ENCODE measurements around the gene SOX1. TPM values are rescaled to one million over a fixed set of nuclear protein-coding genes. Genes with fewer than 3 reads are reported as not detected.

SOX1 gene
- total RNA-seq, 1 experiment from 2014 or later = not detected

DNA sequence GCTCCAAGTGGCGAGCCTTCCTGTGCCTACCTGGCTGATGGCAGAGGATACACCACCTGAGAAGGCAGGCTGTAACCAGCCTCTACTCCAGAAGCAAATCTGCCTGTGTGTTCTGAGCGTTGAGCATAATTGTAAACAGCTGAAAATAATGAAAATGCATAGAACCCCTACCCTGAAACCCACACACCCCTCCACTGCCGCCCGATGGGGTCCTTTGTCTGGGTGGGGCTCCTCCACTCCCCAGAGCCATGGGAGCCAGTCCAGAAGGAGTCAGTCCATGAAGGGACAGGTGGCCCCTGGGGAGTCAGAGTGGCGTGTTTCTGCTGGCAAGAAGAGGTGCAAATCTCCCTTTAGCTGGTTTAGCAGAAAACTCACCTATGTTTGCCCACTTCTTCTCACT is 8.0 kb upstream of the SOX1 start:
- no peak for DNase-seq (ENCODE audit: low read depth)

DNA sequence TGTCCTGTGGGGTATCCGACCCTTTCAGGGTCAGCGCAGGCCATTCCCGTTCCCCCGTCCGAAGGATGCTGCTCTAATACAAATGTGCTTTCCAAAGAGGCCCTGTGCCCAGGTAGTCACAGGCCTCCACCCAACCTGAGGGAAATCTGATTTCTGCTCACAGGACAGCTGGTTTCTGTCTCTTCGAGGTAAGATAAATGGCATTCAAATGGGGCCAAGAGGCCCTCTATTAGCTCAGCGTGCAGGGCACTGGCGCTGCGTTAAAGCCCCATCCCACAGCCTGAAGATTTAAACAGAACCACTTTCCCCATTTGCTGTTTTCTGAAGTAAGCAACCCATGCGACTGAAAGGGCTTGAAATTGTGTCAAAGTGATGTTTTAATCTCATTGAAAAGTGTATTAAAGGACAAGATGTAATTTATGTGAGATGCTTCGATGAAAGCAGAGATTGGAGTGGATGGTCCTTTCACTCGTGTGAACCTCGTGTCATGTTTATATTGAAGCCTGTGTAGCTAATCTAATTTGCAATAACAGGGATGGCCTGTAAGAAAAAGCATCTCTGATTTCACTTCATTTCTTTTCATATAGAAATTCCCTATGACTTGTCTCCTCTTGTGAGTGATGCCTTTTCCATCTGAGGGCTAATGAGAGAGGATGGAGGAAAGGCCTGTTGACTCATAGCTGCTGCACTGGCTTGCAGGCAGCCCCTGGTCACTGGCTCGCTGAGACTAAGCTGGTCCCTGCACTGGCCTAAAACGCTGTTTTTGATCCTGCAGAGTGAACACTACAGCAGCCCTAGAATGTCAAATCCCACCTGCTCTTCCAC is 7.3 kb upstream of the SOX1 start:
- no peak for DNase-seq (ENCODE audit: low read depth)

DNA sequence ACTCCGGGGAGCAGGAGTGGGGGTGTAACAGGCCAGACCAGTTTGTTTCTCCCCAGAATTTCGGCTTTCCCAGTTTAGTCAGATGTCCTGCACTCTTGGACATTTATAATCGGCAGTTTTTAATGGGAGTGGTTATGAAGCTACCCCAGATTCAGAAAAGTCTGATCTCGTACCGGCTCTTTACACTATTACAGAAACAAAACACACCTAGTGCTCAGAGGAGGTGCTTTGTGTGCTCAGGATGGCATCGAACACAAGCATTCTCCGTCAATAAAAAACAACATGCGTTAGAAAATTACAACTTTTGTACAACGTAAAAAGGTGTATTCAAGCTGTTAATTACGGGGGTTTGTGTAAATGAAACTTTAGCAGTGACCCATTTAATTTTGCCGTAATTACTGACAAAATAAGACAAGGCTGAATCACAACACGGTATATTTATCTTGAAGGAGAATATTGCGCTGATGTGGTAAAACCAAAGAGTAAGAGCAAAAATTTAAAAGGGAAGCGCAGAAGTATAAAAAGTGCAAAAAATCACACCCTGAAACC is 6.6 kb upstream of the SOX1 start:
- DNase-seq (ENCODE audit: low read depth) = no peak

DNA sequence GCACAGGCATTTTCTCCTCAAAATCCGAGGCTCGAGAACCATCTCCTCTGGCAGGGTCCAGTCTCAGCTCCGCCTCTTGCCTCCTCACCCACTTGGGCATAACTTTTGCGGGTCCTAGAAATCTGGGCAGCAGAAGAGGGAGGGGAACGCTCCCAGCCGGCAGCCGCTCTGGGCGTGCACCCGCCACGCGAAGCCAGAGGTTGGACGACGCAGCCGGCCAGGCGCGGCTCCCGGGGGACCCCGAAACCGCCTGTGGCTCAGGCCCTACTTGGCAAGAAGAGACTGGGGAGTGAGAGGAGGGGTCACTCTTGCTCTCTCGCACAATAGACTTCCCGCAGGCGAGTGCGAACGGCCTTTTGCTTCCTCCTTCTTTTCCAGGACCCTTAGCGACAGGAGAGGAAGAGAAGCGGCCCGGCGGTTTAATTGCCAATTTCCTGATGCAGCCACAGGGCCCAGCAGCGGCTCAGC is 6.0 kb upstream of the SOX1 start:
- DNase-seq (ENCODE audit: low read depth) = no peak

DNA sequence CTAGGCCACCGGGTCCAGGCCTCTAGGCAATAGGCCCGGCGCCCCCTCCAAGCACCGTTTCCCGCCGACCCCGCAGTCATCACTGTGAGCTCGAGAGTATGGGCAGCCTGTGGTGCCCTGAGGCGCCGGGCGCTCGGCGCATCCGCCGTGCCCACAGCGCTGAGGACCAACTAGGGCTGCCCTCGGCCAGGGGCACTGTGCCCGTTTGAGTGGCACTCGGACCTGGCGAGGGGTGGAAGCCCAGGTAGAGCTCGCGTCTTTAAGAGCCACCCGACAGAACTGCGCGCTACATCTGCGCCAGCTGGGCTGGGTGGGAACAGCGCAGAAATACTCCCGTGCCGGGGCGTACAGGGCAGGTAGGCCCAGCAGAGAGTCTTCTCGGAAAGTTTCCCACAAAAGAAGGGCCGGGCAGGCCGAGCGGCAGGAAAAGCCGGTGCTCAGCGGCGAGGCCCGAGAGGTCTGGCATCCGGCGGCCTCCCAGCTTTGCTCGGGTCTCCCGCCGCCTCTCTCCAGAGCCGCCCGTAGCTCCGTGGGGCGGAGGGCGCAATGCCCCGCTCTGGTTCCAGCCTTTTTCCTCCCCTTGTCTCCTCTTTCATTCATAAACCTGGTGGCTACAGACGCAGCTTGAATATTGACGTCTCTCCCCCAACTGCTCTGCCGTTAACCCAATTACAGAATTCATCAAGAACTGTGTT is 5.4 kb upstream of the SOX1 start:
- DNase-seq (ENCODE audit: low read depth) = no peak

DNA sequence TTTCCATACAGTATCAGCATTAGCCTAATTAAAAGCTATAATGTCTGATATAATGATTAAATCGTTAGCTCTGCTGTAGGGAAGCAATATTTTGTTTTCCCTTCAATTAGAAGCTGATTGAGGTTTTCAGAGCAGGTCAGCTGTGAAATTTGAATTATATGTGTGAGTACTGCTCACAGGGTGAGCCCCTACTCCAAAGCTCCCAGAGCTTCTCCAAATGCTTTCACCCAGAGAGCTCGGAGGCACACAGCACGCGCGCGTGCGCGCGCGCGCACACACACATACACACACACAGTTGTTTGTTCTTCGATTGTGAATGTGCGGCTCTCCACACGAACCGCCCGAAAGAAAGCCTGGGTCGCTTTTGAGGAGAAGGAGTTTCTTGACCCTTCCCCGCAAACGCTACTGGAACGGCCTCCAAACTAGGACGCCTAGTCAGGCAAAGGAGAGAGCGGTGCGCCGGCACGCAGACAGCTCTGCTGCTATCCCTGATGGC is 4.8 kb upstream of the SOX1 start:
- no peak for DNase-seq (ENCODE audit: low read depth)

DNA sequence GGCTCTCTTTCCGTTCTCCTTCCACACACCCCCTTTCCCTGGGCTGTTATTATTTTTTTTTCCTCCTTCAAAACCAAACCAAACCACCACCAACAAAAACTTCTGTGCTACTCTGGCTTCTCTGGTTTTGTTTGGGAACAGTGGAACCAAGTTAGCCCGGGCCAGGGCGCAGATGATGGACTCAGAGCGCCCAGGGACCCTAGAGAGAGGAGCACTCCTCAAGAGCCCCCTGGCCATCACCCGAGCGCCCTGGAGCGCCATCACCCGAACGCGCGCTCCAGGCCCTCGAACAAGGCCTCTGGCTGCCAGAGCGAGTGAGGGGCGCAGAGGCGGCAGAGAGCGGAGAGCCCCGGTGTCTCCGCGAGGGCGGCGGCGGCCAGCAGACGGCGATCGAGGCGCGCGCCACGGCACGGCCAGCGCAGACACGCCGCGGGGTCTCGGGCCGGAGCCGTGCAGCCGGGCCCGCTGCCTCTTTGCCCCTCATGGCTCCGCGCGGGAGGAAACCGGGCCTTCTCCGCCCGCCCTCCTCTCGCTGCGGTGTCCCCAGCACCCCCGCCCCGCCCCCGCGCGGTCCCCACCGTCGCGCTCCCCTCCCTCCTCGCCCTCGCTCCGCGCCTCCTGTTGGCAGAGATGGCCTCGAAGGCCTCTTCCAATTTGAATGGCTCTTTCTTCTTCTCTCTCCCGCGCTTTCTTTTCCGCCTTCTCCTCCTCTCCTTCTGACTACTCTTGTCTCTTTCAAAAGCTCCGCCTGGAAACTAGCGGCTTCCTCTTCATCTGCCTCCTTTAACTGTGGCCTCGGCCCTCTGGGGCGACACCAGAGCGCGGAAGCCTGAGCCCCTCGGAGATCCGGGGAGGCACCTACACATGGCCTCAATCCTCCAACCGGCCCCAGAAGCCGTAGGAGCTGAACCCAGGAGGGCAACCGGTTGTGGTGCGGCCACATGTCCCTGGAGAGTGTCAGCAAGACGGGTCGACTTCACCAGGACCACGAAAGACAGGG is 4.1 kb upstream of the SOX1 start:
- no peak for DNase-seq (ENCODE audit: low read depth)

DNA sequence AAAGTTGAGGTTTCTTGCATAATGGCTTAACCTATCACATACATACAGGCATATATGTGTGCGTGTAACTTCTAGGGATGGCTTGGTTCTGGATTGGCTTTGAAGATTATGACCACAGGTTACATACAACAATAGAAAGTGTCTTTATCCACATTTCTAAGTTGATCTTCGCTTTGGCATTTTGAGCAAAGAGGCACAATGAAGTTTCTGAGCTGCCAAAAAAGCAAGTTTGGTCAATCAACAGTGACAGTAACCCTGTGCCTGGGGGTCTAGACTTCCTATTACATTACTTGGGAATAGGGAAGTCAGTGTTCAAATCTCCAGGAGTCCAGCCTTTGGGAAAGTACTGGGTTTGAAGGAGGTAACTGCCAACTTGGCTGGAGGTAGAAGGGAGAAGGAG is 3.1 kb upstream of the SOX1 start:
- DNase-seq (ENCODE audit: low read depth) = no peak

DNA sequence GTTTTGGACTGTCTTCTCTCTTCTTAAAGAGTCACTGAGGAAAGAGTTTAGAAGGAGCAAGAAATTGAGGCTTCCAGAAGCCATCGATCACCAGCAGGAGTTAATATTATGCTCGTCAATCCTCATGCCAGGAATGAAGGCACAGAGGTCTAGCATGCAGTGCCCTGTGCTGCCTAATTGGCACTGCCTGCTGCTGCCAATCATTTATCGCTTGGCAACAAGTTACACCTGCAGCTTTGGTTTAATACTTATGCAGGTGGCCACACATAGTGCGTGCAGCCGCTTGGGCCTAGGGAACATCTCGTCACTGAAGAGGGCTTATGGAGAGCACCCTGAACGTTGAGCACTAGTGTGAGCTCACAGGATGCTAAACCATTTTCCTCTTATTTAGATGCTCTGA is 2.7 kb upstream of the SOX1 start:
- DNase-seq (ENCODE audit: low read depth) = no peak

DNA sequence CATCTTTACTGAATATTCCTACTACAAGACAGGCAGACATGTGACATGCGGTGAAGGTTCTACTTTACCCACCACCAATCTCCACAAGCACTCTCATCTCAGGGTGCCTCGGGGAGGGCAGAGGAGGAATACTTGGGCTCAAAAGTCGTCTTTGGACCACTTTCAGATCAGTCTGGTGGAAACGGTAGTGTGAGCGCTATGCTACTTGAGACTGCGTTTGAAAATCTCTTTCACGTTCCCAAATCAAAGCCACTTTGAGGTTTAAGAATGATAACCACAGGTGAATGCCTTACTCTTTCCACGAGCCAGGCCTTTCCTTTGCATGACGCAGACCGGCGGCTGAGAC is 1.5 kb upstream of the SOX1 start:
- no peak for DNase-seq (ENCODE audit: low read depth)

DNA sequence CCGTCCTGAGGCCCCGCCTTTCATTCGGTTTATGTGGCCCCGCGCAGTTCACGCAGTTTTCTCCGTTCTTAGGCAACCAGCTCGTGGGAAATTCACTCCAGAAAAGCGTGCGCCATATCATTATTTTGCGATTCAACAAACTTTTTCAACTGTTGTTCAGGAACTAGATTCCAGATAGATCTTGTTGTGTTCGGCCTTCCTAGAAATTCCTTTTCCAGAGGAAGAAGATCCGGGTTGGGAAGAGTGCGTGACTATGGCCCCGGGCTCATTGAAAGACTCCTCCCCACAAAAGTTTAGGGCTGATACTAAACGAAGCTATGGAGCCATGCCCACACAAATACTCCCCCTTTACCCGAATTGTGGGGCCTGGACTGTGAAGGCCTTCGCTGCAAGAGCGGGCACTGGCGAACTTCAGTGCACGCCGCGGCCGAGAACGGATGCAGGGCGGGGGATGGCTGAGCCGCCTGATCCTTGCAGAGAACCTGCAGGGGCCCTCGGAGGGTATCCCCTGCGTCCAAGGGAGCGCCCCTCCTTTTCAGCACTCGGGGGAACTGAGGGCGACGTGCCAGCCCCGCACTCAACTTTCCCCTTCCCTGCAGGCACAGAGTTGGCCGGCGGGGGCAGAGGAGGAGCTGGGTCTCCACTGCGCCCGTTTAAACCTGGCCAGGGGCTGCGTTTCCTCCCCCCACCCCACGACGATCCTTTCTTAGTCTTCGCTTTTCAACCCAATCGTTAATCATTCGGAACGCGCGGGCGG is 904 bp upstream of the SOX1 start:
- no peak for DNase-seq (ENCODE audit: low read depth)

DNA sequence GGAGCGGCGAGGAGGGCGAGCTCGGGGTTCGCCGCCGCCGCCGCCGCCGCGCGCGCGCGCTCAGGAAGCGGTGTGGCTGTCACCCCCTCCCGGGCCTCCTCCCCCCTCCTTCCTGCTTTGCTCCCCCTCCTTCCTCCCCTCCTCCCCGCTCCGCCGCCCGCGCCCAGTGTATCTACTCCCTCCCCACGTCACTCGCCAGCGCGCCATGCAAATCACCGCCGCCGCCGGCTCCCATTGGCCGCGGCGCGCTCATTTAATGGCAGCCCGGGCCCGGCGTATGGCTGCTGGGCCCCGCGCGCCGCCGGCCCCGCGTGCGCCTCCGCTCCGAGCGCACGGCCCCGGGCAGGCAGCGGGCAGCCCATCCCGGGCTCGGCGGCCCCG is 335 bp upstream of the SOX1 start:
- DNase-seq (ENCODE audit: low read depth) = peak; percentile 15

DNA sequence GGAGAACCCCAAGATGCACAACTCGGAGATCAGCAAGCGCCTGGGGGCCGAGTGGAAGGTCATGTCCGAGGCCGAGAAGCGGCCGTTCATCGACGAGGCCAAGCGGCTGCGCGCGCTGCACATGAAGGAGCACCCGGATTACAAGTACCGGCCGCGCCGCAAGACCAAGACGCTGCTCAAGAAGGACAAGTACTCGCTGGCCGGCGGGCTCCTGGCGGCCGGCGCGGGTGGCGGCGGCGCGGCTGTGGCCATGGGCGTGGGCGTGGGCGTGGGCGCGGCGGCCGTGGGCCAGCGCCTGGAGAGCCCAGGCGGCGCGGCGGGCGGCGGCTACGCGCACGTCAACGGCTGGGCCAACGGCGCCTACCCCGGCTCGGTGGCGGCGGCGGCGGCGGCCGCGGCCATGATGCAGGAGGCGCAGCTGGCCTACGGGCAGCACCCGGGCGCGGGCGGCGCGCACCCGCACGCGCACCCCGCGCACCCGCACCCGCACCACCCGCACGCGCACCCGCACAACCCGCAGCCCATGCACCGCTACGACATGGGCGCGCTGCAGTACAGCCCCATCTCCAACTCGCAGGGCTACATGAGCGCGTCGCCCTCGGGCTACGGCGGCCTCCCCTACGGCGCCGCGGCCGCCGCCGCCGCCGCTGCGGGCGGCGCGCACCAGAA is 1.1 kb downstream of the SOX1 start:
- no peak for DNase-seq (ENCODE audit: low read depth)

DNA sequence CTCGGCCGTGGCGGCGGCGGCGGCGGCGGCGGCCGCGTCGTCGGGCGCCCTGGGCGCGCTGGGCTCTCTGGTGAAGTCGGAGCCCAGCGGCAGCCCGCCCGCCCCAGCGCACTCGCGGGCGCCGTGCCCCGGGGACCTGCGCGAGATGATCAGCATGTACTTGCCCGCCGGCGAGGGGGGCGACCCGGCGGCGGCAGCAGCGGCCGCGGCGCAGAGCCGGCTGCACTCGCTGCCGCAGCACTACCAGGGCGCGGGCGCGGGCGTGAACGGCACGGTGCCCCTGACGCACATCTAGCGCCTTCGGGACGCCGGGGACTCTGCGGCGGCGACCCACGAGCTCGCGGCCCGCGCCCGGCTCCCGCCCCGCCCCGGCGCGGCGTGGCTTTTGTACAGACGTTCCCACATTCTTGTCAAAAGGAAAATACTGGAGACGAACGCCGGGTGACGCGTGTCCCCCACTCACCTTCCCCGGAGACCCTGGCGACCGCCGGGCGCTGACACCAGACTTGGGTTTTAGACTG is 1.7 kb downstream of the SOX1 start:
- DNase-seq (ENCODE audit: low read depth) = no peak

DNA sequence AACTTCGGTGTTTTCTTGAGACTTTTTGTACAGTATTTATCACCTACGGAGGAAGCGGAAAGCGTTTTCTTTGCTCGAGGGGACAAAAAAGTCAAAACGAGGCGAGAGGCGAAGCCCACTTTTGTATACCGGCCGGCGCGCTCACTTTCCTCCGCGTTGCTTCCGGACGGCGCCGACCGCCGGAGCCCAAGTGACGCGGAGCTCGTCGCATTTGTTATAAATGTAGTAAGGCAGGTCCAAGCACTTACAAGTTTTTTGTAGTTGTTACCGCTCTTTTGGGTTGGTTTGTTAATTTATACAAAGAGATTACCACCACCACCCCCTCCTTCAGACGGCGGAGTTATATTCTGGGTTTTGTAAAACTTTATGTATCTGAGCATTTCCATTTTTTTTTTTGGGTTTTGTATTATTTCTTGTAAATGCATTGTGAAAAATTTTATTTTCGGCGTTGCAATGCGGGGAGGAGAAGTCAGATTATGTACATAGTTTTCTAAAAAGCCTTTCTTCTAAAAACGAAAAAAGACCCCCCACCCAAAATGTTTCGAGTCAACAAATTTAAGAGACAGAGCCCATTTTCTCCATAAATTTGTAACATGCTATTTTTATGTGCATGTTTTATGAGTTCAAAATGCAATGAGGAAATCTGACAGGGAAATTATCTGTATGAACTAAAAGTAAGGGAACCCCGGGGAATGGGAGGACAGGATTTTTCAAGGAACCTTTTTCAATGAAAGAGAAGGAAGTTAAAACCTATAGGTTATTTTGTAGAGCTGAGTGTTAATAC is 2.3 kb downstream of the SOX1 start:
- DNase-seq (ENCODE audit: low read depth) = no peak

DNA sequence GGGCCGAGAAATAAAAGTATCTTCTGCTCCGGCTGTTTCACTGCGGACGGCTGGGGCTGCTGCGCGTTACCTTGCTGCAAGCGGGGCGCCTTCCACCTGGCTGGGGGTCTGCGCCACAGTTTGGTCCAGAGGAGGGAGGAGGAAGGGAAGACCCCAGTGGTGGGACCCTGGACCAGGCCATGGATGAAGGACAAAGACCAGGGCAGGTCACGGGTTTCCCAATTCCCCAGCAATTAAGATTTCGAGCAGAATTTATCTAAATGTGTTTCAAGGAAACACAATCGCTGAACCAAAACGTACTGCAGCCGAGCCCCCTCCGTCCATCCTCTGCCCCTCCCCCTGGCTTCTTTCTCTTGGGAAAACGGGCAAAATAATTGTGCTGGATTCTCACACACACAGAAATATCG is 2.9 kb downstream of the SOX1 start:
- DNase-seq (ENCODE audit: low read depth) = no peak

DNA sequence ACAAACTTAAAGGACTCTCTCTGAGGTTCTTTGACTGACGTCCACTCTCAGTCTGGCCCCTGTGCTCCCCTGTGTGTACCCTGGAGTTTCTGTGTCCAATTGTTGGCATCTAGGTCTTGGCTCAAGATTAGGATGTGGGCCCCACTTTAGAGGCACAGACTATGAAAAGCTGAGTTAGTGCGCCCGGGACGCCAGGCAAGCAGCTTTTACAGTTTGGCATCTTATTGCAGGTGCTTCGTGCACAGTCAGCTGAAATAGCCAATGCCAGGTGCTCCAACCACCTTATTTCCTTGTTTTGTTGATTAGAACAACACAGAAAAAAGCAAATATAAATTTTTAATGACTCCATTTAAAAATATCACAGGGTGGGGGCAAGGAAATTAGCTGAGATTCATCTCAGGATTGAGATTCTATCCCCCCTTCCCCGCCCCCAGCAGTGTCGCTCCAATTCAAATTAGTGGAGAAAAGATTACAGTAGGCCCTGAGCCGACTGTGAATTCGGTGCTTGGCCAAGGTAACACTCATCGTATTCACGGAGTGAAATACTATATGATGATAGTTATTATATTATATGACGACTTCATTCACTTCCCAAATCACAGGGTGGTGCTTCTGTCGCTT is 4.3 kb downstream of the SOX1 start:
- no peak for DNase-seq (ENCODE audit: low read depth)

DNA sequence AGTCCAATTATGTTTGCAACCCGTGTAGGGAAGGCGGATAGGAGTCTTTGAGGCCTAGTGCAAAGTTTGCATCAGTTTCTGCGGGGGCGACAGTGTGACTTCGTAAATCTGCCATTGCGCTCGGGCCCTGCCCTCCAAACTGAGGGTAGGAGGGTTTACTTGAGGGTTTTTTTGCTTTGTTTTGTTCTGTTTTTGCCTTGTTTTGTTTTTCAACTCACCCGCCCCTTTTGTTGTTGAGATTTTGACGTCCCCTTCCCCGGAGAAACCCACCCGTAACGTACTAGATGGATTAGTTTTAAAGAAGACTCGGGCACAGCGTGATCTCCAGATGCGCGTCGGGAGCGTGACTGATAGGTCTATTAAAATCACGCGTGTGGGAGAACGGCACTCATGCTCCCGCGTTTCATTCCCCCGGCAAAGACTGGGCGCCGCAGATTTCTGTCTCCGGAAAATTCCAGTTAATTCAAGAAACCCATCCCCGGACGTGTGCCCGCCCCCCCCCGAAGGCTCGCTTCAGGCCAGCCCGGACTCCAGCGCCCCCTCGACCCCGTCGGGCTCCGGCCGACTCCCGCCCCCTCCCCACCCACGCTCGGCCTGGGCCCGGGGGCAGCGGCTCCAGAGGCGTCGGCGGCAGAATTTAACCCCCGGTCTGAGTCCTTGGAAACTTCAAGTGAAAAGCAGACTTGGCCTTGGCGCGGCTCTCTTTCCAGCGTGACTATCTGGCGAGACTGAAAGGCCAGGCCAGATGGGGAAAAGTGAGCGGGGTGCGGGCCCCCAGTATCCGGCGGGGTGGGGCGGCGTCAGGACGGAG is 5.0 kb downstream of the SOX1 start:
- no peak for DNase-seq (ENCODE audit: low read depth)

Measured in LHCN-M2 (cell line).